ENCODE results near the gene VANGL2. TPM values are rescaled to one million over a fixed set of nuclear protein-coding genes. Genes with fewer than 3 reads are reported as not detected.

Gene VANGL2
- total RNA-seq, 4 donors from 2014 or later = 0.20 to 3.7 (median 2.7) TPM

DNA sequence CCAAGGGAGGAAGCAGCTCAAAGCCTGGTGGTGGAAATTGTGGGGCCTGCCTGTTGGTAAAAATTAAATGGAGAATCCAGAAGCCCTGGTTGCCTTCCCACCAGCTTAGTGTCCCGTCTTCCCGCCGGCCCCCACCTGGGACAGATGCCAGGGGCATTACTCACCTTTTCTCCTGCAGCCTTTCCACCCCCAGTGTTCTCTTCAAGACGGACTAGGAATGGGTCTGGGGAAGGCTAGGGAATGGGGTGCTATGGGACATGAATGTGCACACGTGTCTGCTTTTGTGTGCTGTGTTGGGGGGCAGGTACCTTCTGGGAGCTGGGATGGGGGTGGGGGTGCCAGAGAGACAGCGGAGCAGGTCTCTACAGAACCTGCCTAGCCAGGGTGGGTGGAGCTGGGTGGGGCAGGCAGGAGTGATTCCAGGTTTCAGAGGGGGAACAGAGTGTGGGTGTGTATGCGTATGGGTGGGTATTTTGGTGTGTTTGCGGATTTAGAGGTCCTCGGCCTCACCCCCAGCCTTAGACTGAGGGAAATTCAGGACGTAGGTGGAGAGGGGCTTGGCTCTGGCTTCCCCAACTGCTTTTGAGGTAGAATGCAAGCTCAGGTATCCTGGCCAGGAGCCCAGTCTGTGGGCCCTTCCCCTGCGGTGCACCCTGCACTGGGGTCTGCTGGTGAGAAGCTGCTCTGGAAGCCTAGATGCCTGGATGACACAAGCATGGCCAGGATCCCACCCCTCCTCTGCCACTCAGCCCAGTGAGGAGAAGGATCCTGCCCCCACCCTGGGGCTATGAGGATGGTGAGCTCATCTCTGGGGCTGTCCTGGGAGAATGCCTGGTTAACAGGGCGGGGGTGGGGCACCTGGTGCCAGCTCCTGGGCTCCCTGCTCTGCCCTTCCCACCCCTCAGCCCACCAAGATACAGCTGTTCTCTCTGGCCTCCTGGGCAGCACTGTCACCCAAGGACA, 7.8 kb downstream of the VANGL2 start:
- H3K27me3 ChIP-seq = no peaks in the 10 kb centered on the region
- H3K4me1 ChIP-seq = peaks cover 0 to 11% (median 5%) of the 10 kb centered on the region in 4 donors
- no peak overlapping the region for H3K4me3 ChIP-seq
- DNase-seq = peak; percentile 22
- TF ChIP-seq, protein P1, sequence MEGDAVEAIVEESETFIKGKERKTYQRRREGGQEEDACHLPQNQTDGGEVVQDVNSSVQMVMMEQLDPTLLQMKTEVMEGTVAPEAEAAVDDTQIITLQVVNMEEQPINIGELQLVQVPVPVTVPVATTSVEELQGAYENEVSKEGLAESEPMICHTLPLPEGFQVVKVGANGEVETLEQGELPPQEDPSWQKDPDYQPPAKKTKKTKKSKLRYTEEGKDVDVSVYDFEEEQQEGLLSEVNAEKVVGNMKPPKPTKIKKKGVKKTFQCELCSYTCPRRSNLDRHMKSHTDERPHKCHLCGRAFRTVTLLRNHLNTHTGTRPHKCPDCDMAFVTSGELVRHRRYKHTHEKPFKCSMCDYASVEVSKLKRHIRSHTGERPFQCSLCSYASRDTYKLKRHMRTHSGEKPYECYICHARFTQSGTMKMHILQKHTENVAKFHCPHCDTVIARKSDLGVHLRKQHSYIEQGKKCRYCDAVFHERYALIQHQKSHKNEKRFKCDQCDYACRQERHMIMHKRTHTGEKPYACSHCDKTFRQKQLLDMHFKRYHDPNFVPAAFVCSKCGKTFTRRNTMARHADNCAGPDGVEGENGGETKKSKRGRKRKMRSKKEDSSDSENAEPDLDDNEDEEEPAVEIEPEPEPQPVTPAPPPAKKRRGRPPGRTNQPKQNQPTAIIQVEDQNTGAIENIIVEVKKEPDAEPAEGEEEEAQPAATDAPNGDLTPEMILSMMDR (IDR thresholded peaks at IDR 0.05) = no peak
- TF ChIP-seq EP300 (IDR thresholded peaks at IDR 0.05; ENCODE audit: low read depth) = no peak
- no peak for TF ChIP-seq POLR2A (IDR thresholded peaks at IDR 0.05)
- no peak for TF ChIP-seq POLR2AphosphoS5 (IDR thresholded peaks at IDR 0.05)
- 58 to 68% methylated on average over 3 to 12 of the region's 12 CpGs for WGBS, 2 donors (ENCODE audit: low coverage in 1 of 2)
- H3K36me3 ChIP-seq = no peaks in the 10 kb centered on the region
- H3K9me3 ChIP-seq = no peaks in the 10 kb centered on the region
- intact Hi-C loops (cut with DNase I; ENCODE audit: low total_unique reads) = no loop called here
- H3K27ac ChIP-seq = no peak overlapping the region
- in situ Hi-C loops (cut with MboI; ENCODE audit: low pct_ligation_motif_present in 1 of 4, low pct_unique_long_range_greater_than_20kb in 1 of 4, low sequenced_read_pairs in 3 of 4) = no loop called here

DNA sequence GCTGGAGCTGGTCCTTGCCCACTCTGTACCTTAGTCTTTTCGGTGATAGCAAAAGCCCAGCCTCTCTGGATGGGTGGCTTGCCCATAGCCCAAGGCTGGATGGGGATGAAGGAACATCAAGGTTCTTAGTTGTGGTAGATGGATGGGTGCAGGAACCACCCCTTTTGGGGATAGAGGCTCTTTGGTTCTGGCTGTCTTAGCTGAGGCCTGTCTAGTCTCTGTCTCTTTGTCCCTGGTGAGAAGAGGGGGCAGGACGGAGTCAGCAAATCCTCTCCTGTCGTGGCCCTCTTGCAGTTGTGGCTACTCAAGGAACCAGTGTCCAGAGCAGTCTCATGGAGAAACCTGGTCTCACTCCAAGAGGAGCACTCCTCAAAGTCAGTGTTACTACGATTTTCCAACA, 8.5 kb downstream of the VANGL2 start:
- no peak overlapping the region for H3K27ac ChIP-seq
- no peaks in the 10 kb centered on the region for H3K9me3 ChIP-seq
- no peaks in the 10 kb centered on the region for H3K36me3 ChIP-seq
- 87% methylated on average over 4 of the region's 4 CpGs; no CpG with 5 or more reads in 1 of the 2 donors for WGBS, 2 donors (ENCODE audit: low coverage in 1 of 2)
- peaks cover 0 to 11% (median 5%) of the 10 kb centered on the region in 4 donors for H3K4me1 ChIP-seq
- H3K4me3 ChIP-seq = no peak overlapping the region
- intact Hi-C loops (cut with DNase I; ENCODE audit: low total_unique reads) = no loop called here
- TF ChIP-seq POLR2A (IDR thresholded peaks at IDR 0.05) = no peak
- no peak for TF ChIP-seq POLR2AphosphoS5 (IDR thresholded peaks at IDR 0.05)
- TF ChIP-seq, protein P1 (IDR thresholded peaks at IDR 0.05) = no peak
- no peaks in the 10 kb centered on the region for H3K27me3 ChIP-seq
- in situ Hi-C loops (cut with MboI; ENCODE audit: low pct_ligation_motif_present in 1 of 4, low pct_unique_long_range_greater_than_20kb in 1 of 4, low sequenced_read_pairs in 3 of 4) = no loop called here
- DNase-seq = no peak

DNA sequence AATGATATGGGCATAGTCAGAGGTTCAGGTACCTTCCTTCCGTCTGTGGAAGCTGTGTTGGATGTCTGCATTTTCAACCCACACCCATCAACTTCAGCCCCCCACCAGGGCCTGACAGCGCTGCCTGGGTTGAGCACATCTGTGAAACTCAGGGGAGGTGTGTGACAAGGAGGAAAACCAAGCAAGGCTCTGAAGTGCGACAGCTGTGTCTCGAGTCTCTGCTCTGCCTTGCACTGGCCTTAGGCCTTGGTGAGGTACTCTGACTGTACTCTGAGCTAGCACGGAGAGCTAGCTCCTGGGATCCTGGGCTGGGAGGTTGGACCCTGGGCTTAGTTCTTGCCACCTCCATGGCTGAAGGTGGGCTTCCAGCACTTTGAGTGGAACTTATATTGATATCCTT, 9.1 kb downstream of the VANGL2 start:
- Histone ChIP-seq H3K36me3 (no peaks in the 10 kb centered on the region), H3K4me1 (peaks cover 0 to 11% (median 5%) of the 10 kb centered on the region in 4 donors), H3K9me3 (no peaks in the 10 kb centered on the region), H3K4me3 (no peak overlapping the region), H3K27me3 (no peaks in the 10 kb centered on the region), H3K27ac (no peak overlapping the region)
- in situ Hi-C loops (cut with MboI; ENCODE audit: low pct_ligation_motif_present in 1 of 4, low pct_unique_long_range_greater_than_20kb in 1 of 4, low sequenced_read_pairs in 3 of 4) = no loop called here
- TF ChIP-seq, protein P1 (IDR thresholded peaks at IDR 0.05) = no peak
- TF ChIP-seq POLR2A (IDR thresholded peaks at IDR 0.05) = no peak
- TF ChIP-seq POLR2AphosphoS5 (IDR thresholded peaks at IDR 0.05) = no peak
- no peak for TF ChIP-seq EP300 (IDR thresholded peaks at IDR 0.05; ENCODE audit: low read depth)
- intact Hi-C loops (cut with DNase I; ENCODE audit: low total_unique reads) = no loop called here
- no peak for DNase-seq
- WGBS, 2 donors (ENCODE audit: low coverage in 1 of 2) = 81% methylated on average over 5 of the region's 5 CpGs; no CpG with 5 or more reads in 1 of the 2 donors

DNA sequence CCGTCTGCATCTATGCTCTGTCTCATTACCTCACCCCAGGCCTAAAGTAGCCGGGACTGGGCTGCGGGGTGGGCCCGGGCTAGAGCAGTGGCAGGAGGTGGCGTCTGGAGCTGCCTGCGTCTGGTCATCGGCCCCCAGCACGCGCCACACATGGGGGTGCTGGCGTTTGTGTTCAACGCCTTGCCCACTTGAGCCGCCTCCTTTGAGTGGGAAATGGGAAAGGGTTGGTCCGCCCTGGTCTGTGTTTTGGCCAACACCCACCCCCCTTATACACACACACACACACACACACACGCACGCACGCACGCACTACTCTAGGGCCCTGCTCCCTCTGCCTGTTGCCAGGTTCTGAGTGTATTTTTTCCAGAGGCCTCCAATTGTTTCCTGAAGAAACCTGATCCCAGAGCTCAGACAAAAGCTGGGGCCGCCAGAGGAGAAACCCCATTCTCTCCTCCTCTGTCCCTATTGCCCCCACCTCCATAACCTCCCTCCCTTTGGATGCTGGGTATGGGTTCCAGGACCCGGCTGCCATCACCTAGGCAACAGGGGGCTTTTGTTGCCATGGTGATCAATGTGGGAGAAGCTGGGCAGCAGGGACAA, 10.1 kb downstream of the VANGL2 start:
- no peaks in the 10 kb centered on the region for H3K9me3 ChIP-seq
- intact Hi-C loops (cut with DNase I; ENCODE audit: low total_unique reads) (no loop called here), in situ Hi-C loops (cut with MboI; ENCODE audit: low pct_ligation_motif_present in 1 of 4, low pct_unique_long_range_greater_than_20kb in 1 of 4, low sequenced_read_pairs in 3 of 4) (no loop called here)
- 61 to 82% methylated on average over 2 to 19 of the region's 19 CpGs for WGBS, 2 donors (ENCODE audit: low coverage in 1 of 2)
- no peak for DNase-seq
- no peaks in the 10 kb centered on the region for H3K36me3 ChIP-seq
- H3K27ac ChIP-seq = no peak overlapping the region
- H3K4me1 ChIP-seq = peaks cover 0 to 11% (median 5%) of the 10 kb centered on the region in 4 donors
- H3K27me3 ChIP-seq = no peaks in the 10 kb centered on the region
- no peak for TF ChIP-seq EP300 (IDR thresholded peaks at IDR 0.05; ENCODE audit: low read depth)
- no peak for TF ChIP-seq POLR2A (IDR thresholded peaks at IDR 0.05)
- TF ChIP-seq POLR2AphosphoS5 (IDR thresholded peaks at IDR 0.05) = no peak
- TF ChIP-seq, protein P1 (IDR thresholded peaks at IDR 0.05) = no peak
- no peak overlapping the region for H3K4me3 ChIP-seq

Data from transverse colon (tissue), 4 donors.